Endothelial cell of umbilical vein (primary cell): ENCODE results near the gene NUDT9. TPM values are rescaled to one million over a fixed set of nuclear protein-coding genes. Genes with fewer than 3 reads are reported as not detected.

Experiments used
- BruUV-seq: library from RNA; stranded (reverse); fragments of 400-500 nt; replicated peaks from 2 replicates; lab custom pipeline; 2021; lab: Mats Ljungman, UMichigan
- CTCF ChIA-PET: fragments of 300-600, 350-600 bp; sonication (Branson Sonifier 250); formaldehyde crosslinking; loops from one replicate; lab custom pipeline; 2021; ENCODE audit warnings: antibody characterized with exemption, inconsistent platforms; lab: Charles Lee
- POLR2A ChIA-PET: fragments of 300-600, 350-600 bp; sonication (Branson Sonifier 250); formaldehyde crosslinking; loops from one replicate; lab custom pipeline; 2021; ENCODE audit warnings: antibody characterized with exemption, inconsistent platforms; lab: Charles Lee
- DNase-seq: peaks from one replicate; pipeline ENCODE4 v3.0.0-alpha.2; 2011; ENCODE audit warnings: low read depth, low spot score
- FAIRE-seq: peaks from 2 replicates; lab custom pipeline; 2011; peaks lifted over from hg19 to GRCh38; lab: Jason Lieb, UNC
- H2AFZ ChIP-seq: 2 replicates; pipeline ENCODE4 v1.6.0; 2012; ENCODE audit warnings: low read depth, low read length, control low read depth, inconsistent platforms
- H3K27ac ChIP-seq: 2 replicates; pipeline ENCODE4 v1.5.1; 2011; ENCODE audit warnings: low read depth, mild to moderate bottlenecking, control low read depth, low read length, moderate library complexity; ENCODE audit not compliant: insufficient read depth
- H3K27me3 ChIP-seq, 2 experiments: 2 replicates each; pipeline versions ENCODE4 v1.6.0 to v1.6.1; 2011; ENCODE audit warnings: low read length in 2 of 2, mixed read lengths in 1 of 2; ENCODE audit not compliant: control insufficient read depth in 2 of 2, insufficient read depth in 2 of 2
- H3K36me3 ChIP-seq, 2 experiments: 2 replicates in 1 of 2; 3 replicates in 1 of 2; pipeline ENCODE4 v1.5.1; 2011; ENCODE audit warnings: low read length in 2 of 2, mild to moderate bottlenecking in 1 of 2, moderate library complexity in 1 of 2; ENCODE audit not compliant: control insufficient read depth in 2 of 2, insufficient read depth in 2 of 2; ENCODE audit errors: extremely low read depth in 1 of 2
- H3K4me1 ChIP-seq: 3 replicates; pipeline ENCODE4 v1.5.1; 2011; ENCODE audit warnings: mild to moderate bottlenecking, low read length; ENCODE audit not compliant: control insufficient read depth, insufficient read depth; ENCODE audit errors: extremely low read depth
- H3K4me2 ChIP-seq: 2 replicates; pipeline ENCODE4 v1.6.1; 2011; ENCODE audit warnings: low read length, control low read depth, mixed read lengths; ENCODE audit not compliant: insufficient read depth
- H3K4me3 ChIP-seq, 3 experiments: fragments of 200-600 bp in 1 of 3; sonication (generic), shearing (Covaris generic) in 1 of 3; replicated peaks in 1 of 3; 2 replicates each; pipeline ENCODE4 v1.5.1; 2011 to 2016; ENCODE audit warnings: control low read depth in 3 of 3, low read length in 3 of 3, mild to moderate bottlenecking in 2 of 3, inconsistent platforms in 1 of 3, low read depth in 1 of 3, moderate library complexity in 1 of 3; ENCODE audit not compliant: insufficient read depth in 1 of 3
- H3K79me2 ChIP-seq: 2 replicates; pipeline ENCODE4 v1.6.0; 2012; ENCODE audit warnings: low read length, inconsistent platforms; ENCODE audit not compliant: control insufficient read depth, insufficient read depth
- H3K9ac ChIP-seq: replicated peaks from 2 replicates; pipeline ENCODE3; 2011; ENCODE audit warnings: low read length, control low read depth; ENCODE audit not compliant: insufficient read depth; ENCODE audit errors: extremely low read depth
- H3K9me1 ChIP-seq: replicated peaks from 3 replicates; pipeline ENCODE4 v1.6.0; 2011; ENCODE audit warnings: mild to moderate bottlenecking, low read length; ENCODE audit not compliant: control insufficient read depth, insufficient read depth; ENCODE audit errors: extremely low read depth
- H3K9me3 ChIP-seq: replicated peaks from 2 replicates; pipeline ENCODE4 v1.5.1; 2012; ENCODE audit warnings: low read length, inconsistent platforms; ENCODE audit not compliant: control insufficient read depth, insufficient read depth
- H4K20me1 ChIP-seq: replicated peaks from 2 replicates; pipeline ENCODE3; 2011; ENCODE audit warnings: mild to moderate bottlenecking, low read length; ENCODE audit not compliant: control insufficient read depth, insufficient read depth; ENCODE audit errors: extremely low read depth
- CTCF ChIP-seq, 2 donors: IDR thresholded peaks; 1 replicate in 1 of 2; 2 replicates in 1 of 2; pipeline ENCODE4 v1.5.1; 2011; ENCODE audit warnings: low read length in 2 of 2, mild to moderate bottlenecking in 2 of 2, moderate library complexity in 2 of 2, control low read depth in 1 of 2, inconsistent platforms in 1 of 2, low read depth in 1 of 2; ENCODE audit not compliant: insufficient read depth in 1 of 2; ENCODE audit errors: extremely low read depth in 1 of 2
- EZH2 ChIP-seq: IDR thresholded peaks from 2 replicates; pipeline ENCODE4 v1.6.1; 2012; ENCODE audit warnings: borderline replicate concordance, low read depth, mild to moderate bottlenecking, moderate library complexity, low read length, inconsistent platforms; ENCODE audit not compliant: severe bottlenecking
- GATA2 ChIP-seq: IDR thresholded peaks from 2 replicates; pipeline ENCODE4 v1.7.0; 2011; ENCODE audit warnings: low read depth, mild to moderate bottlenecking, moderate library complexity, mixed read lengths, low read length; ENCODE audit not compliant: insufficient read length, insufficient read depth
- MAX ChIP-seq: IDR thresholded peaks from 2 replicates; pipeline ENCODE4 v1.6.1; 2011; ENCODE audit not compliant: insufficient read depth, insufficient read length
- MYC ChIP-seq: IDR thresholded peaks from one replicate; pipeline ENCODE4 v1.6.1; 2011; ENCODE audit warnings: mild to moderate bottlenecking, low read depth, low read length
- POLR2A ChIP-seq: IDR thresholded peaks from 2 replicates; pipeline ENCODE4 v1.6.1; 2012; ENCODE audit warnings: low read depth, mild to moderate bottlenecking, control low read depth, low read length
- POLR2AphosphoS5 ChIP-seq: IDR thresholded peaks from 2 replicates; pipeline ENCODE4 v1.6.1; 2012; ENCODE audit warnings: low read depth, mild to moderate bottlenecking, control low read depth, low read length, moderate library complexity; ENCODE audit not compliant: insufficient read depth
- dilution Hi-C: fragments of 300-500 bp; cut with MboI; formaldehyde crosslinking; loops from one replicate; pipeline ENCODE4 v1.15.0; 2019; ENCODE audit warnings: low sequenced_read_pairs; ENCODE audit not compliant: extremely low pct_ligation_motif_present
- intact Hi-C: fragments of 100-400 bp; cut with micrococcal nuclease; formaldehyde crosslinking; loops from one replicate; pipeline ENCODE4 v1.10.0; 2022
- polyA plus RNA-seq, 4 experiments: library from polyadenylated mRNA; depleted of rRNA in 3 of 4; stranded (reverse) in 3 of 4; unstranded in 1 of 4; fragments of >200 nt; gene quantifications; 2 replicates each; pipeline versions ENCODE4 v1.2.1 to v1.2.3, GENCODE V29; 2011 to 2012; ENCODE audit warnings: missing spikeins in 1 of 4
- total RNA-seq: library from RNA; stranded (reverse); gene quantifications from 2 replicates; pipeline ENCODE4 v1.2.3, GENCODE V29; 2021

The NUDT9 gene
- total and polyA plus RNA-seq, 2 donors (not counting 3 experiments of a cell fraction or from before 2014, with no cell fraction given), result 15.3 to 25.0 TPM

DNA sequence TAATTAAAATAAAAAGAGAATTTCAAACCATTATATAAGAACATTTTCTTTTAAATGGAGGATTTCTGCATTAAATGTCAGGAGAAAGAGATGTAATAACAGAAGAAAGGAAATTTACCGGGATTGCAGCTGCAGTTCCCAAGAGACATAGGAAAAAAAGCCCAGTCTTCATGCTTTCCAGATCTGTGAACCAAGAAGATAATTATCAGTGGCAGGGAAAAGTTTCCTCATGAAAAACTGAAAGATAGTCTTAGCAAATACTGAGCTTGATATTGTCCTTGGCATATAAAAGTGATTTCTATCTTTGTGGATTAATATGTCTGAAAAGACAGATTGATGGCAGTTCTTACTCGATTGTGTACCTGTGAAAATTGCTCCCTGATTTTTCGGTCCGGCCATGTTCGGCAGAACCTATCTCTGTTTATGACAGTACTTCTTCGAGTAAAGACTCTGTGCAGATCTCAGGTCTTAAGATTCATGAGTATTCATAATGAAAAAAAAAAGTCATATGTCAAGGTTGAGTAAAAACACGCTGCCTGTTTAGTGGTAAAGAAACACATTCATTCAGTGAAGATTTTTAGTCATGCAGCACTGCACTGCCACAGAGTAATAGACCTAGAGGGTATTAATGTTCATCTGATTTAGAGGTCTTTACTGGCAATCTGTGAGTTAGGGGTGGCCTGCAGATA is 77.2 kb downstream of the NUDT9 start:
- Histone ChIP-seq H3K4me3 (no peak overlapping the region), H3K9me1 (no peaks in the 10 kb centered on the region), H3K4me2 (no peak overlapping the region), H3K36me3 (no peaks in the 10 kb centered on the region), H3K79me2 (no peaks in the 10 kb centered on the region), H4K20me1 (no peaks in the 10 kb centered on the region), H2AFZ (no peak overlapping the region), H3K4me1 (peaks cover 6% of the 10 kb centered on the region), H3K27me3 (no peaks in the 10 kb centered on the region), H3K9me3 (no peaks in the 10 kb centered on the region), H3K9ac (no peak overlapping the region), H3K27ac (no peak overlapping the region)
- intact Hi-C loops, result loop anchor here (5.0 kb wide), 1 partner anchor 348 kb away; no protein-coding TSS in a partner anchor
- FAIRE-seq (no peak), DNase-seq (no peak)
- dilution Hi-C loops, result no loop called here
- TF ChIP-seq MYC, result no peak
- TF ChIP-seq CTCF (IDR thresholded peaks at IDR 0.05; ENCODE audit: extremely low read depth in 1 of 2, insufficient read depth in 1 of 2, low read depth in 1 of 2, low read length in 2 of 2), result no peak
- TF ChIP-seq MAX, result no peak
- no peak for TF ChIP-seq POLR2A
- no peak for TF ChIP-seq EZH2
- no peak for TF ChIP-seq POLR2AphosphoS5
- no peak for TF ChIP-seq GATA2
- BruUV-seq, result no TSS peak
- POLR2A ChIA-PET, result no interaction called here
- CTCF ChIA-PET, result interaction anchor here (1.5 to 2.6 kb wide), 4 partner anchors 12 to 339 kb away, joined by 3 to 9 read pairs (median 6); no protein-coding TSS in a partner anchor
